SH-SY5Y (cell line): ENCODE results near the gene RDH12.

Source experiments
- GATA2 ChIP-seq: IDR thresholded peaks from 2 replicates; pipeline ENCODE4 v1.6.1; 2011; ENCODE audit warnings: mild to moderate bottlenecking, low read depth, low read length
- GATA3 ChIP-seq: IDR thresholded peaks from 2 replicates; pipeline ENCODE4 v1.6.1; 2011; ENCODE audit warnings: low read depth, mild to moderate bottlenecking, low read length, moderate library complexity

The RDH12 gene

DNA sequence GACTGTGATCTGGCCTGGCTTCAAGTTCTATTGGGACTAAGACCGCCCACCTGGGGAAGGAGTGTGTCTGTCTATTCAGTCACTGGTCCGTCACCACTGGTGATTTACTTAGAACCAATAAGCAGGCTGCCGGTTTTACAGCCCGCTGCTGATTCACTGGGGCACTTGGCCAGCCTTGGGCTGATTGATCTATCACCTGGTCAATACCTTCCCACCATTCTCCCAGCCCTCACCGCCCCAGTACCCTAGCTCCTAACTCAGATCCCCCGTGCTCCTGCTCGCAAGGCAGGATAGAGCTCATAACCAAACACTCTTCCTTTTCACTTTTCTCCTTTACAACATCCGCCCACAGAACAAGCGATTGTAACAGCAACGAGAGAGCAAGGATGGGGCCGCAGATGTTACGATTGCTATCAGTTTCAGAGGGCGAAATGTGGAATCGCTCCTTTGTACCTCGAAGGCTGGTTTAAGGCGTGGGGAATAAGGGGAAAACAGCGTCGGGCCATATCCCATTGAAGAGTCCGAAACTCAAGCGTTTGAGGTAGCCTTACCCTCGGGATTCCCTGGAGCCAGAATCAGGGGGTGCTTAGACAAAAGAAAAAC, 6.8 kb upstream of the RDH12 start:
- TF ChIP-seq GATA3 (no peak), GATA2 (no peak)

DNA sequence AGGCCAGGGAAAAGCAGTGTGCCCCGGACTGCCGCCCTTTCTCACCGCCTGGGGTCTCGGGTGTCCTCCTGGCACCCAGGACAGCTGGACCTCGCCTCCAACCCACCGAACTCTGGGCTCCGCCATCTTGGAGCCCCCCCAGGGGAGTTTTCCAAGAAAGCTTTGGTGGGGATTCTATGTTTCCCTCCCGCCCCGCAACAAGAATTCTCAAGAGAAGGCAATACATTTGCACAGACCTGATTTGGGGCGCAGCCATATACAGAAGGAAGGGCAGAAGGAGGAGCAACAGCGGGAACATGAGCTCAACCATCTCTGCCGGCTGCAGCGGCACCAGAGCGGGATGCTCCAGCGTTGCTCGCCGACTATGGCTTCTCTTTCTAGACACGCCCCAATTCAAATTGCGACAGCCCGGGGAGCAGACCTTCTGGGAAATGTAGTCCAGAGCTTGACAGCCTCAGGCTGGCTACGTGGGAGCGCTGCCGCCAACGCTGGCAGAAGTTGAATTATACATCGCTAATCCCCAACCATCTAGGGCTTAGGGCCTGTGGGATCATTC, 6.2 kb upstream of the RDH12 start, which contains the start of gene RDH11:
Gene RDH11, minus strand, starts transcription at position 371 of the 556 bp plus-strand sequence. Its CDS starts 61 bp downstream, at position 310.
- TF ChIP-seq GATA3: no peak
- no peak for TF ChIP-seq GATA2

DNA sequence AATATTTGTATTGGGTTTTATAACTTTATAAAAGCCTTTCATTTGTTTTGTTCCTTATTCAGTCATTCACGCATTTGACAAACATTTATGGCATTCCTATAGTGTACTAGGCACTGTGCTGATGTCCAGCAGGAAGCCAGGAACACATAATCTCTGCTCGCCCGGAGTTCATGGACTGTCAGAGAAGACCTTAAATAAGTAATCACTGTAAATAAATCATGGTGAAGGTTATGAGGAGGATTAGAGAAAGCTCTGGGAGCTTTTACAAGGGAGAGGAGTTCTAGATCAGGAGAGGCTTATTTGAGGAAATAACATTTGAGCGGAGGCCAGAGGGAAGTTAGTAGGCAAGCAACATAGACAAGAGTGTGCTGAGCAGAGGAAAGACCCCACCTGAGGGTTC, 4.7 kb upstream of the RDH12 start:
- no peak for TF ChIP-seq GATA3
- no peak for TF ChIP-seq GATA2

DNA sequence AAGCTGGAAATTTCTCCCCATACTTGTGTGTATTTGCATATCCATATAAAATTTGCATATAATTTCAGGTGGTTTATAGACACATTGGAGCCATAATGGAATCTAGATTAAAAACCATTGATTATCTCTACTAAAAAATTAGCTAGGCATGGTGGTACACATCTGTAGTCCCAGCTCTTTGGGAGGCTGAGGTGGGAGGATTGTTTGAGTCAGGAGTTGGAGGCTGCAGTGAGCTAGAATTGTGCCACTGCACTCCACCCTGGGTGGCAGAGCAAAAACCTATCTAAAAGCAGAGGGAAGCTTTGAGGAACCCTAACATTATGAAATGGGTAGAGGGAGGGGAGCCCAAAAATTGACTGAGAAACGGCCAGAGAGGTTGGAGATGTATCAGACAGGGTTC, 3.5 kb upstream of the RDH12 start:
- no peak for TF ChIP-seq GATA2
- TF ChIP-seq GATA3: no peak

DNA sequence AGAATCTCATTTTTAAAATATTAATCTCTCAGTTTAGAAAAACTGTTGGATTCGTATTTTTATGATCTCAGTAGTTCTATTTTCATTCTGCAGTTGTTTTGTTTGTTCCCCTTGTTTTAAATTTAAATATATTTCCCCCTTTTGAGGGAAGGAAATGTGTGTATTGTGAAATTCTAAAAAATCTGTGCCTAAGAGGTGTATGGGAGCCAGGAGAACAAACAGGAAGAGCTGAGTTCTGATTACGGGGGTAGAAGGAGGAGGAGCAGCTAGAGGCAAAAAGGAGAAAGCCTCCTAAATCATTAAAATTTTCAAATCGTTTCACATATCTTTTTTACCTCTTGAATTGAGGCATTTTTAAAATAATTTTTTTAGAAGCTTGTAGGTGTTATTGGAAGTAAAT, 2.3 kb downstream of the RDH12 start:
- TF ChIP-seq GATA2 (no peak), GATA3 (no peak)

DNA sequence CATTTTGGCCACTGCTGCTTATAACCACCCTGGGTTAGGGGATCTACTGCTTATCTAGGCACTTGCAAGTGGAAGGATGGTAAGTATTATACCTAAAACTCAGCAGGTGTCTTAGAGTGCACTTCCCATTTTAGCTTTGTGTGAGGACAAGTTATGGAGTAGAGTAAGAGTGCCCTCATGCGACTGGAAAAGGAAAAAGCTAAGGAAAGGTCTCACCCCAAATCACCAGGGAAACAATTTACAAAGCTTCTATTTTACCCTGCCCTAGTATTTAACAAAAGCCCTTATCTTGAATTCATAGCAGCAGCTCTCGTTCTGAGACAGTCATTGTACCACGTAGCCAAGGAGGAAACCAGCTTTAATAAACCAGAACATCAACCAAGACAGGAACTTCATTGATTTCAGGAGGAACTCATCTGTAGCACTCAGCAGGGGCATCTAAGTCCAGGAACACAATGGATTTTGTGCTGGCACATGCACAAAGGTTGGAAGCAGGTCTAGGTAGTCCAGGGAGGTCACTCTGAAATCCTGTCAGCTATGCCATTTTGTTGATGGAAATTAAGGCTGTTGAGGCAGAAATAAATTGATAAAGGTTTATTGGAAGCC, 2.9 kb downstream of the RDH12 start:
- TF ChIP-seq GATA3 (no peak), GATA2 (no peak)

DNA sequence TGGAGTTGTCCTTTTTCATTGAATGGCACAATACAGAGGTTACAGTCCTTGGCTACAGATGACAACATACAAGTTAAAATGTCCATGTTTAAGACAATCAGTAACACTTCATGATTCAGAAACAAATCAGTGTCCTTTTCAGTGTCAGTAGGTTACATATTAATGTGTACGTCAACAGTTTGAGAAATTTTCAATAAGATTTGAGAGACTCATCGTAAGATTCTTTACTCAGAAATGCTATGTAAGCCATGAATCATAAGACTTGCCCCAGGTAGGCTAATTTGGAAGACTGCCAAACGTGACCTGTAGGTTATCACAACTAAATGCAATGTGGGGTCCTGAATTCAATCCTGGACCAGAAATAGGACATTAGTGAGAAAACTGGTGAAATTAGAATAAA, 3.5 kb downstream of the RDH12 start:
- TF ChIP-seq GATA2: no peak
- no peak for TF ChIP-seq GATA3

DNA sequence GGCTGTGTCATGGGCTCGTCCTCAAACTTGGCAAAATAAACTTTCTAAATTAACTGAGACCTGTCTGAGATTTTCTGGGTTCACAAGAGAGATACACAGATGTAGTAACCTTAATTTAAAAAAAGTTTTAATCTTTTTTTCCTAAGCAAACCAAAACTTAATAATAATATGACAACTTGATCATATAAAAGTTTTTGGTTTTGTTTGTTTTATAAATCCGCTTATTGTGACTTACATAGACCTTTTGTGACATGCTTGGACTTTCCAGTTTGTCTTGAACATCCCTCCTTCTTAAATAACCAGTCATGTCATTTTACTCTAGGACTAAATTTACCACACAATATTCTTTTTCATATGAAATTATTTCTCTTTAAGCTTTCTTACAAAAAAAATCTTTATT, 8.5 kb downstream of the RDH12 start:
- TF ChIP-seq GATA3: no peak
- TF ChIP-seq GATA2: no peak

DNA sequence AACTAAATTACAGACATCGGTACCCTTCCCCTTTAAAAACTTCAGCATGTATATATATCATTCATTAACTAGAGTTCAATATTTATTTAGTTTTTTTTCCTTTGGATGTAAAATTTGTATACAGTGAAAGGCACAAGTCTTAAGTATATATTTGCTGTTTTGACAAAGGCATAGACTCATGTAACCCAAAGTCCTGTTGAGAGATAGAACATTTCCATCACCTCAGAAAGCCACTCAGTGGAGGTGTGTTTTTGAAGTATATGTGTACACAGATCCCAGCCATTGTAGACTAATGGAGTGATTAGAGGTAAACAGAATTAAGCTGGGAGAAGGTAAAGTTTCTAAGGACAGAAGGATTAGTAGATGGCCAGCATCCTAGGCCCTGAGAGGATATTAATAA, 15.4 kb downstream of the RDH12 start:
- TF ChIP-seq GATA3 (no peak), GATA2 (no peak)

DNA sequence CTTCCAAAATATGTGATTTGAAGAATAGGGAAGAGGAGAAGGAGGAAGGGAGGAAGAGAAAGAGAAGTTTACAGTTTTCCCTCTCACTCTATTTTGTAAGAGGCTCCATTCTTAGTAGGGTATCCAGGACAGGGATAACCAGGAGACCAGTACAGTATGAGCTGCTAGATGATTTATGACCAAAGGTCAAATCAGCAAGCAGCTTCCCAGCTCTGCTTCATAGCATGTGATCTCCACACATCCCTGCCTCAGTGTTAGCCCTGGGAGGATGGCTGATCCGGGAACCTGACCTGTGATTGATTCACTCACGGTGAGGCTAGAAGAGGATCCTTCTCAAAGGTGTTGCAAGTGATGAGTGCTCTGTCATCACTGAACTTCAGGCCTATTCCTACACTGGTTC, 16.6 kb downstream of the RDH12 start:
- TF ChIP-seq GATA2: no peak
- no peak for TF ChIP-seq GATA3

DNA sequence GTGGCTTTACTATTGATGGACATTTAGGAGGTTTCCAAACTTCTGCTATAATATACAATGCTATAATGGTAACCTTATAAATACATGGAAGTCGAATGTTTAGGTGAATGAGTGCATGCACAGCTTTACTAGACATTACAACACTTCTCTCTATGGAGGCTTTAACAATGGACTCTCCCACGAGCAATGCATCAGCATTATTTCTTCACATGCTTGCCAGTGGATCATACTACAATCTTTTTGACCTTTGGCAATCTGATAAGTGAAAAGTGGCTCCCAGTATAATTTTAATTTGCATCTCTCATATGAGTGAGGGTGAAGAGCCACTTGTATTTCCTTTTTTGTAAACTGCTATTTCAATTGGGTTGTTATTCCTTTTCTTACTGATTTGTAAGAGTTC, 18.2 kb downstream of the RDH12 start:
- TF ChIP-seq GATA3: no peak
- TF ChIP-seq GATA2: no peak

DNA sequence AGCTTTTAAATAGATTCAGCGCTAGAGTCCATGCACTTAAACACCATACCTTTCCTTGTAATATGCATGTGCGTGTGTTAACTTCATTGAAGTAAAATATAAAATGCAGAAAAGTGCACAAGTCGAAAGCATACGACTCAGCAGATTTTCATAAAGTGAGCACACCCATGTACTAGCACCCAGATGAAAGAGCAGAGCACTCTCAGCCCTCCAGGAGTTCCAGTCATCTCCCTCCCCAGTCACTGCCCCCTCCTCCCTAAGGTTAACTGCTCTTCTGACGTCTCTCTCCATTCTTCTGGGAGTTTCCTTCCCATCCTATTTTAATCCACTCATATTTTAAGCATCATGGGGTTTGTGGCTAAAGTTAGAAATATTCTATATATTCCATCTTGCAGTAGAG, 20.2 kb downstream of the RDH12 start:
- no peak for TF ChIP-seq GATA3
- TF ChIP-seq GATA2: no peak

DNA sequence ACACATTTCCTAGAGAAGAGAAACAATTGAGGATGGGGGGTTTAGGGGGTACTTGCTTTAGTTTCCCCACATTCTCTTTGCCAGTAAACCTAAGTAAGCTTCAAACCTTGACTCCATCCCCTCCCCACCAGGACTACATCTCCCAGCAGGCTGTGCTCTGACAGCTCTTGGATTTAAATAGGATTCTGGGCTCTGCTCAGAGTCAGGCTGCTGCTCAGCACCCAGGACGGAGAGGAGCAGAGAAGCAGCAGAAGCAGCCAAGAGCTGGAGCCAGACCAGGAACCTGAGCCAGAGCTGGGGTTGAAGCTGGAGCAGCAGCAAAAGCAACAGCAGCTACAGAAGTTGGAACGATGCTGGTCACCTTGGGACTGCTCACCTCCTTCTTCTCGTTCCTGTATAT, 20.6 kb downstream of the RDH12 start:
- no peak for TF ChIP-seq GATA3
- TF ChIP-seq GATA2: no peak

DNA sequence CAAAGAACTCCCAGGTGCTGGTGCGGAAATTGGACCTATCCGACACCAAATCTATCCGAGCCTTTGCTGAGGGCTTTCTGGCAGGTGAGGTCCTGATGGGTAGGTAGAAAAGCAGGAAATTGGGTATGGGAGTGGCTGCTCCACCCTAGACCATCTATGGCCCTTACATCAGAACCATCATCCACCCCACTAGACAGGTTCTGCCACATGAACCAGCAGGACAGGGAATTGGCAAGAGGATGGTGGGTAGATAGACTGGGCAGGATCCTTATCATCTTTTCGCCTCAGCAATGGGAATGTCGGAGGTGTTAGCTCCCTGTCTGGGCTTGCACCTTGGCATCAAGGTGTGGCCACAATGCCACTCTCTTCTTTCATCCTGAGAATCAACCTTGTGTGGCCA, 23.5 kb downstream of the RDH12 start:
- TF ChIP-seq GATA3 (no peak), GATA2 (no peak)

DNA sequence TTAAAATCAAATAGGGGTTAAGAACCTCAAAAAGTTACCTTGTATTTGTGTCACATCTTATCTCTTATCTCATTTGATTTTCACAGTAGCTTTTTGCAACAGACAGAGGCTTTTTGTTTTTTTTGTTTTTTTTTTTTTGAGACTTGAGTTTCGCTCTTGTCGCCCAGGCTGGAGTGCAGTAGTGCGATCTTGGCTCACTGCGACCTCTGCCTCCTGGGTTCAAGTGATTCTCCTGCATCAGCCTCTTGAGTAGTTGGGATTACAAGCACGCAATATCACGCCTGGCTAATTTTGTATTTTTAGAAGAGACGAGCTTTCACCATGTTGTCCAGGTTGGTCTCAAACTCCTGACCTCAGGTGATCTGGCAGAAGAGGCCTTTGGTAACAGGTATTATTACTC, 25.7 kb downstream of the RDH12 start:
- TF ChIP-seq GATA2: no peak
- TF ChIP-seq GATA3: no peak

DNA sequence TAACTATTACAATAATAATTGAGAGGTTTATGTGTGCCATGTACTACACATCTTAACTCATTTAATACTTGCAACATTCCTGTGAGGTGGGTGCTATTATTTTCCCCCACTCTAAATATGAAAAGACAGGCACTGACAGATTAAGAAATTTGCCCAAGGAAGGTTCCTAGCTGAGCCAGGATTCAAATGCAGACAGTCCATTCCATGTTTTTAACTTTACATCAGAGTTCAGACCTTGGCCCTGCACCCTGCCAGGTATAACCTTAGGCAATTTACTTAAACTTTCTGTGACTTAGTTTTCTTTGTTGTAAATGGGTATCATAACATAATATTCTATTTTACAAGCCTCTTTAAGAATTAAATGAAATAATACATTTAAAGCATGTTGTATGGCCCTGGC, 26.6 kb downstream of the RDH12 start:
- TF ChIP-seq GATA2 (no peak), GATA3 (no peak)

DNA sequence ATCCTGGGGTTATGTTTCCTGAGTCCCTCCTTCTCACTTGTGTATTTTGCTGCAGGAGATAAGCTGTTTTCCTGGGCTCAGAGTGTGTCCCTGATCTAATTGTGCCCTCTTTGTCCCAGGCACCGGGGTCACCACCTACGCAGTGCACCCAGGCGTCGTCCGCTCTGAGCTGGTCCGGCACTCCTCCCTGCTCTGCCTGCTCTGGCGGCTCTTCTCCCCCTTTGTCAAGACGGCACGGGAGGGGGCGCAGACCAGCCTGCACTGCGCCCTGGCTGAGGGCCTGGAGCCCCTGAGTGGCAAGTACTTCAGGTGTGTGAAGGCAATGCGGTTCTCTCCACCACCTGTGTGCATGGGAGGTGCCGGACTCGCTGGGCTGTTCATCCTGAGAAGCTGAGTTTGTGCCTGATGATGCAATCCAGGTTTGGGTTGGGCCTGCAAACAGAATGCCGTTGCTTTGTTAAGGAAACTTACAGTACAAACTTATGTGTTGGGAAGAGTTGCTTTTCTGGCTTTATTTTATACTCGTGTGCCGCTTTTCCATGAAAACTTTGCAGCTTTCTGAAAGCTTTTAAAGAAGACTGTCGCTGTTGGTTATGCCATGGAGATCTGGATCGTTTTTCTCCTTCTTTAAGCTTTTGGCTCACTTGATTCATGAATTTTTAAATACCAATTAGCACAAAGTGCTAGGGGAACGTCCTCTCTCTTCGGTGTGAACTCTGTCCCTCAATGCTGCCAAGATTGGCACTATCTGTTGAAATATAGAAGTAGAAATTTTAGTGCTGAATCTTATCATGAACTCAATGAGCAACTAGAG, 27.6 kb downstream of the RDH12 start:
- TF ChIP-seq GATA3 (no peak), GATA2 (no peak)
